ENCODE data around the gene TRIM46.

The TRIM46 gene

GRCh38 chr1:155199792-155200191, 26.1 kb downstream of the TRIM46 start:
- no peak for TF ChIP-seq CTCF (IDR thresholded peaks at IDR 0.05; ENCODE audit: low read depth, low read length)
- Histone ChIP-seq H3K36me3 (peaks cover 20% of the 10 kb centered on the region), H3K4me3 (ENCODE audit: low read depth, low read length) (no peak overlapping the region), H3K4me1 (peaks cover 4% of the 10 kb centered on the region; the same call in 1 of the 2 replicates), H3K27me3 (no peaks in the 10 kb centered on the region), H3K9me3 (no peaks in the 10 kb centered on the region)
- DNase-seq = no peak

DNA sequence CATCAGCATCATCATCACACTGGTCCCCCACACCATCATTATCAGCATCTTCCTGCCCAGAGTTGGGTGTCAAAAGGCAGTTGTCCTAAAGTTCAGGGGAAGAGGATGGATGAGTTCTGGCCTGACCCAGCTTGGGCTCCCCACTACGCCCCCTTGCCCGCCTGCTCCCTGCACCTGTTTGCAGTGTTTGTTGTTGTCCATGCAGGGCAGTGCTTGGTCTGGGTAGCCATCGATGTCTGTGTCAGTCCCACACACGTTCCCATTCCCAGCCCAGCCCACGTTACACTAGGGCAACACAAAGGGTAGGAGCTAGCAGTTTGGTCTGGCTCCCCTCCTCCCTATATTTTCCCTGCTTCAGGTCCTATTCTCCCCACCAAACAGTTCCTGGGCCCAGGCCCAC, 27.3 kb downstream of the TRIM46 start:
- Histone ChIP-seq H3K4me3 (ENCODE audit: low read depth, low read length) (no peak overlapping the region), H3K9me3 (no peaks in the 10 kb centered on the region), H3K4me1 (peaks cover 1% of the 10 kb centered on the region; the same call in 1 of the 2 replicates), H3K36me3 (peaks cover 20% of the 10 kb centered on the region), H3K27me3 (no peaks in the 10 kb centered on the region)
- TF ChIP-seq CTCF (IDR thresholded peaks at IDR 0.05; ENCODE audit: low read depth, low read length) = no peak
- DNase-seq = no peak

DNA sequence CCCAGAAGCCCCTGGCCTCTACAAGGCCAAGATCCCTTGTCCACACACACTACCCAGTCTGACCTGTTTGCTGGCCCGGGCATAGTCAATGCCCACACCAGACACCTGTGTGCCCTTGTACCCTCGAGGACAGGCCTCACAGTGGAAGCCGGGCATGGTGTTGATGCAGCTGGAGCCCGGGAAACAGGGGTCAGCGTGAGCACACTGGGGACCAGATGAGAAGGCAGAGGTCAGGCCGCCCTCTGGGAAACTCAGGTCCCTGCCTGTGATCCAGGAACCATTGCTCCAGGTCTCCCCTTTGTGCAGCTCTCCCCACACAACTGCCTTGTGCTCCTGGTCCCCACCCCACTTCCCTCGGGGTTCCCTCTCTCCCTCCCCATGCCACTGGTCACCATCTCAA, 28.5 kb downstream of the TRIM46 start:
- no peak for TF ChIP-seq CTCF (IDR thresholded peaks at IDR 0.05; ENCODE audit: low read depth, low read length)
- peaks cover 3% of the 10 kb centered on the region for H3K4me1 ChIP-seq
- H3K4me3 ChIP-seq (ENCODE audit: low read depth, low read length) = no peak overlapping the region
- DNase-seq = no peak
- peaks cover 20% of the 10 kb centered on the region for H3K36me3 ChIP-seq
- H3K9me3 ChIP-seq = no peaks in the 10 kb centered on the region
- H3K27me3 ChIP-seq = no peaks in the 10 kb centered on the region

DNA sequence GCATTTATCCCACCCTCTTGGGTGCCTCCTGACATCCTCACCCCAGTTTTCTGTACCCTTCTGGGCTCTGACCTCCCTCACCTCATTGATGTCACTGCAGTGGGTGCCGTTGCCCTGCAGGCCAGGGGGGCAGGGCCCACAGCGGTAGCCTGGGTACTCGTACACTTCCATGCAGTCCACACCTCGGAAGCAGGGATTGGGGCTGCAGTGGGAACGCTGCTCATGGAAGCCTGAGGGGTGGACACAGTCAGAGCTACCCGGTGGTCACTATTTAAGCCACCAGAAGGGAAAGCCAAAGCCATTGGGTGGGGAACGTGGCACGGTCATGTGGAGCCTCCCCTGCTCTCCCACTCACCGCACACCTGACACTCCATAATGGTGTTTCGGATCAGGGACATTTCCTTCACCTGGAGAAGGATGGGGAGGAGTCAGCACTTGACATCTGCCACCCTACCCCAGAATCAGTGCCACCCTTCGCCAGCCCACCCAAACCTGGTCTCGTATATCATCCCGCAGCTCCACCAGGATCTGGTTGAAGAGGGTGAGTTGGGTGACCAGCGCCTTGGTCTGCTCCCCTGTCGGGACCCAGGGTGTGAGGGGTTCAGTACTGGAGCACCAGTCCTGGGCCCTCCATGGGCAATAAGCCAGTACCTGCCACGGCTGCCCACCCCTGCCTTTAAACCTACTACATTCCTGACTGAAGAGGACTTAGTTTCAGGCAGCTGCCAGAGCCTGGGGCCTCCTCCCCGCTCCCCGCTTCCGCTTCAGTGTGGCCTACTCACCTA, 29.3 kb downstream of the TRIM46 start:
- Histone ChIP-seq H3K36me3 (peaks cover 18% of the 10 kb centered on the region), H3K9me3 (no peaks in the 10 kb centered on the region), H3K4me1 (peaks cover 7% of the 10 kb centered on the region), H3K4me3 (ENCODE audit: low read depth, low read length) (no peak overlapping the region), H3K27me3 (no peaks in the 10 kb centered on the region)
- no peak for TF ChIP-seq CTCF (IDR thresholded peaks at IDR 0.05; ENCODE audit: low read depth, low read length)
- DNase-seq = no peak

DNA sequence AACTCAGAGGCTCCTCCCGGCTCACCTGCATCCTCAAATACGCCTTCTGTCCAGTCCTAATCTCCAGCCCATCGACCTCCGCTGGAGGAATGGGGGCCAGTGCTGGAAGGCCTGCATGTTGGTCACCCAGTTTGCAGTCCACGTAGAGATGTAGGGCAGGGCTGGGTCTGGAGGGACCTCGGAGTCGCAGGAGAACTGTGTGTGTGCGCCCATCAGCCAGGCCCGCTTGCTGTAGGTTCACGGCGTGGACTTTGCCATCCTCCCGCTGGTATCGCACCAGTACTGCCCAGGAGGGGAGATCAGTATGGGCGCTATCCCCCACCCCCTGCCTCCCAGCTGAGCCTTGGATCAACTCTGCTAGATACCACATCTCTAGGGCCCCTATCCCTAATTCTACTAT, 31.4 kb downstream of the TRIM46 start:
- Histone ChIP-seq H3K9me3 (no peaks in the 10 kb centered on the region), H3K4me1 (peaks cover 7% of the 10 kb centered on the region), H3K36me3 (peaks cover 6% of the 10 kb centered on the region), H3K4me3 (ENCODE audit: low read depth, low read length) (no peak overlapping the region), H3K27me3 (no peaks in the 10 kb centered on the region)
- no peak for DNase-seq
- no peak for TF ChIP-seq CTCF (IDR thresholded peaks at IDR 0.05; ENCODE audit: low read depth, low read length)

DNA sequence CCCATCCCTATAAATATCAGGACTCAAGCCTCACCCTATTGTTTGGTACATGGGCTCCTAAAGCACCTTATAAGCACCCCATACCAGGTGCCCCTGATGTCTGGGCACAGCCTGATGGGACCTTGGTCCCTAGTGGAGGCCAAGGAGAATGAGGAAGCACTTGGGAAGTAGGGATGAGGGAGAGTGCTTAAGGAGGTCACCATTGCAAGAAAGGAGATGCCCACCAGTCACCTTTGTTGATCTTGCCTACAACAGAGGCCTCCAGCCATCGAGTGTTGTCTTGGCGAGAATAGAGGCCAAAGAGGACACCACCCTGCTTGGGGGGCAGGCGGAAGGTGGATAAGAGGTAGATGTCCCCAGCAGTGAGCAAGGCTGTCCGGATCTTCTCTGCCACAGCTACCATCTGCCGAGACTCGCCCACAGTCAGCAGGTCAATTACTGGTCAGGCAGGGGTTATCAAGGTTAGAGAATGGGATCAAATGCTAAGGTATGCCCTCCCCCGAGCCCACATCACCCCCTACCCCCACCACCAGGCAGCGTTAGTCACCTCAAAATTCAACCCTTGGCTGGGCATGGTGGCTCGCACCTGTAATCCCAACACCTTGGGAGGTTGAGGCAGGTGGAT, 32.4 kb downstream of the TRIM46 start:
- H3K27me3 ChIP-seq = no peaks in the 10 kb centered on the region
- H3K4me3 ChIP-seq (ENCODE audit: low read depth, low read length) = no peak overlapping the region
- peaks cover 10% of the 10 kb centered on the region for H3K36me3 ChIP-seq
- no peaks in the 10 kb centered on the region for H3K9me3 ChIP-seq
- peaks cover 7% of the 10 kb centered on the region for H3K4me1 ChIP-seq
- TF ChIP-seq CTCF (IDR thresholded peaks at IDR 0.05; ENCODE audit: low read depth, low read length) = no peak
- no peak for DNase-seq

Data from BE2C (cell line).